IMR-90 (cell line): ENCODE data around the gene PACC1. TPM values are rescaled to one million over a fixed set of nuclear protein-coding genes. Genes with fewer than 3 reads are reported as not detected.

ENCODE experiments used
- ATAC-seq: fragments of 200-7000 bp; cut with Tn5 transposase; 2 replicates; pipeline ENCODE4 v1.9.1; 2020; ENCODE audit warnings: low read depth, mild to moderate bottlenecking, moderate library complexity
- BruUV-seq: library from RNA; stranded (reverse); fragments of 400-500 nt; replicated peaks from 2 replicates; lab custom pipeline; 2021; lab: Mats Ljungman, UMichigan
- CTCF ChIA-PET: fragments of 300-600 bp; formaldehyde crosslinking; extraction: SDS; loops from one replicate; lab custom pipeline; 2021; ENCODE audit warnings: antibody characterized with exemption; lab: Yijun Ruan, JAX
- POLR2A ChIA-PET: fragments of 300-600 bp; sonication (Branson Sonifier 250); formaldehyde crosslinking; loops from one replicate; lab custom pipeline; 2022; ENCODE audit warnings: antibody characterized with exemption; ENCODE audit not compliant: unreplicated experiment; lab: Charles Lee
- DNase-seq: peaks from one replicate; pipeline ENCODE4 v3.0.0; 2013
- H2AFZ ChIP-seq: replicated peaks from 2 replicates; pipeline ENCODE3; 2013; ENCODE audit warnings: low read length, mild to moderate bottlenecking; ENCODE audit not compliant: poor library complexity
- H2AK5ac ChIP-seq: 2 replicates; pipeline ENCODE4 v1.6.1; 2013; ENCODE audit warnings: low read depth, low read length, inconsistent platforms
- H2AK9ac ChIP-seq: replicated peaks from 2 replicates; pipeline ENCODE3; 2013; ENCODE audit warnings: mild to moderate bottlenecking, low read depth, low read length, moderate library complexity; ENCODE audit not compliant: poor library complexity
- H2BK120ac ChIP-seq: 2 replicates; pipeline ENCODE4 v1.6.1; 2013; ENCODE audit warnings: low read depth, low read length, inconsistent platforms
- H2BK15ac ChIP-seq: 3 replicates; pipeline ENCODE4 v1.6.1; 2013; ENCODE audit warnings: low read depth, low read length, inconsistent platforms
- H2BK20ac ChIP-seq: 2 replicates; pipeline ENCODE4 v1.6.1; 2013; ENCODE audit warnings: low read depth, mild to moderate bottlenecking, inconsistent platforms, low read length, moderate library complexity
- H2BK5ac ChIP-seq: 2 replicates; pipeline ENCODE4 v1.6.1; 2013; ENCODE audit warnings: mild to moderate bottlenecking, low read depth, low read length, inconsistent platforms; ENCODE audit not compliant: poor library complexity, severe bottlenecking
- H3K14ac ChIP-seq: replicated peaks from 2 replicates; pipeline ENCODE4 v1.6.1; 2013; ENCODE audit warnings: low read depth, low read length, inconsistent platforms
- H3K18ac ChIP-seq: 2 replicates; pipeline ENCODE4 v1.6.1; 2013; ENCODE audit warnings: low read depth, low read length, control low read depth
- H3K23ac ChIP-seq: 2 replicates; pipeline ENCODE4 v1.6.1; 2013; ENCODE audit warnings: low read depth, low read length, inconsistent platforms
- H3K27ac ChIP-seq: 2 replicates; pipeline ENCODE4 v1.5.1; 2013; ENCODE audit warnings: mild to moderate bottlenecking, control low read depth, low read length; ENCODE audit not compliant: insufficient read depth
- H3K27me3 ChIP-seq: 2 replicates; pipeline ENCODE4 v1.6.1; 2013; ENCODE audit warnings: low read length; ENCODE audit not compliant: control insufficient read depth, insufficient read depth
- H3K36me3 ChIP-seq: 2 replicates; pipeline ENCODE4 v1.6.1; 2013; ENCODE audit warnings: low read length, mixed read lengths; ENCODE audit not compliant: control insufficient read depth, insufficient read depth
- H3K4ac ChIP-seq: 2 replicates; pipeline ENCODE4 v1.6.1; 2013; ENCODE audit warnings: low read depth, low read length, inconsistent platforms
- H3K4me1 ChIP-seq: 2 replicates; pipeline ENCODE4 v1.6.1; 2013; ENCODE audit warnings: low read length, mixed read lengths; ENCODE audit not compliant: control insufficient read depth, insufficient read depth
- H3K4me2 ChIP-seq: 2 replicates; pipeline ENCODE4 v1.6.1; 2013; ENCODE audit warnings: low read depth, mild to moderate bottlenecking, control low read depth, low read length, moderate library complexity
- H3K4me3 ChIP-seq: 2 replicates; pipeline ENCODE4 v1.5.1; 2013; ENCODE audit warnings: low read depth, mild to moderate bottlenecking, control low read depth, low read length, moderate library complexity; ENCODE audit not compliant: insufficient read depth
- H3K56ac ChIP-seq: 2 replicates; pipeline ENCODE4 v1.6.1; 2013; ENCODE audit warnings: low read length, inconsistent platforms; ENCODE audit not compliant: insufficient read depth; ENCODE audit errors: extremely low read depth
- H3K79me1 ChIP-seq, 2 experiments: 2 replicates each; pipeline ENCODE4 v1.6.1; 2013; ENCODE audit warnings: low read length in 2 of 2, inconsistent platforms in 1 of 2, low read depth in 1 of 2
- H3K9ac ChIP-seq: 2 replicates; pipeline ENCODE4 v1.6.1; 2013; ENCODE audit warnings: low read depth, low read length, control low read depth
- H3K9me1 ChIP-seq: 2 replicates; pipeline ENCODE4 v1.6.1; 2013; ENCODE audit warnings: low read length, inconsistent platforms; ENCODE audit not compliant: insufficient read depth
- H3K9me3 ChIP-seq: 2 replicates; pipeline ENCODE4 v1.6.1; 2013; ENCODE audit warnings: low read length; ENCODE audit not compliant: control insufficient read depth, insufficient read depth
- H4K20me1 ChIP-seq: 2 replicates; pipeline ENCODE4 v1.6.1; 2013; ENCODE audit warnings: low read length, inconsistent platforms; ENCODE audit not compliant: insufficient read depth
- H4K5ac ChIP-seq: 2 replicates; pipeline ENCODE4 v1.6.1; 2013; ENCODE audit warnings: mild to moderate bottlenecking, low read depth, low read length, control low read depth
- H4K8ac ChIP-seq, 2 experiments: 2 replicates each; pipeline ENCODE4 v1.6.1; 2013; ENCODE audit warnings: low read depth in 2 of 2, low read length in 2 of 2, control low read depth in 1 of 2, inconsistent platforms in 1 of 2
- H4K91ac ChIP-seq: 2 replicates; pipeline ENCODE4 v1.6.1; 2013; ENCODE audit warnings: low read depth, low read length, inconsistent platforms; ENCODE audit not compliant: insufficient read depth
- MAZ ChIP-seq: IDR thresholded peaks from 2 replicates; pipeline ENCODE4 v1.6.1; 2012; ENCODE audit warnings: low read depth, mild to moderate bottlenecking, low read length, improper control_type of control experiment, moderate library complexity, borderline replicate concordance
- NFE2L2 ChIP-seq: fragments of 150-350 bp; IDR thresholded peaks from 2 replicates; pipeline ENCODE4 v1.6.1; 2016; ENCODE audit warnings: low read depth, mild to moderate bottlenecking, low read length
- RAD21 ChIP-seq: IDR thresholded peaks from 2 replicates; pipeline ENCODE4 v1.6.1; 2012; ENCODE audit warnings: low read length, improper control_type of control experiment
- WGBS, 2 experiments: methylation state at CpG; one replicate each; pipeline versions ENCODE4 v1.1.5 to v1.1.7; 2013; ENCODE audit warnings: missing lambda C conversion rate in 2 of 2; ENCODE audit not compliant: insufficient read length in 1 of 2; ENCODE audit errors: extremely low coverage in 2 of 2; 5-methylcytosine and 5-hydroxymethylcytosine counted together
- dilution Hi-C: fragments of 300-500 bp; cut with HindIII; formaldehyde crosslinking; loops from one replicate; pipeline ENCODE4 v1.14.3; 2018; ENCODE audit warnings: low sequenced_read_pairs; ENCODE audit not compliant: unreplicated experiment
- in situ Hi-C: fragments of 300-500 bp; cut with MboI; formaldehyde crosslinking; loops from 3 replicates; pipeline ENCODE4 v1.14.3; 2019; ENCODE audit warnings: low sequenced_read_pairs, inconsistent platforms, mixed read lengths
- intact Hi-C: fragments of 100-400 bp; cut with micrococcal nuclease; formaldehyde crosslinking; loops from 2 replicates; pipeline ENCODE4 v1.10.0; 2022
- polyA plus RNA-seq, 3 experiments: library from polyadenylated mRNA; depleted of rRNA; stranded (reverse); fragments of >200 nt; gene quantifications; 2 replicates each; pipeline ENCODE4 v1.2.3, GENCODE V29; 2012; ENCODE audit warnings: low replicate concordance in 1 of 3
- total RNA-seq: library from RNA; depleted of rRNA; stranded (reverse); fragments of >200 nt; gene quantifications from 2 replicates; pipeline ENCODE4 v1.2.3, GENCODE V29; 2012

PACC1 gene
- total and polyA plus RNA-seq, 2 of the 4 experiments (the other 2 are of a cell fraction) = 8.6 to 13.4 TPM

- Histone ChIP-seq H3K56ac (no peak overlapping the region), H3K9me3 (no peaks in the 10 kb centered on the region; the same call in 1 of the 2 replicates), H3K27me3 (no peaks in the 10 kb centered on the region), H2BK120ac (no peak overlapping the region), H2AK9ac (no peak overlapping the region), H3K4ac (no peak overlapping the region), H3K18ac (no peak overlapping the region), H3K27ac (no peak overlapping the region), H2BK15ac (no peak overlapping the region), H3K79me1 (0 out of 4 replicates have a peak, but pooled peaks cover 0 to 5% of the 10 kb centered on the region in 2 experiments), H3K4me1 (peaks cover 2% of the 10 kb centered on the region; the same call in 1 of the 2 replicates), H3K36me3 (no peaks in the 10 kb centered on the region), H3K9me1 (no peaks in the 10 kb centered on the region), H2BK5ac (no peak overlapping the region), H3K4me3 (no peak overlapping the region), H3K14ac (no peak overlapping the region), H3K9ac (no peak overlapping the region), H4K8ac (no peak overlapping the region), H3K23ac (no peak overlapping the region), H2AK5ac (no peak overlapping the region), H2AFZ (no peak overlapping the region), H3K4me2 (no peak overlapping the region), H4K5ac (no peak overlapping the region), H2BK20ac (no peak overlapping the region), H4K91ac (no peak overlapping the region), H4K20me1 (no peaks in the 10 kb centered on the region)
- no CpG with 5 or more reads among the region's 1 CpG for WGBS, 2 experiments
- in situ Hi-C loops (no loop called here), intact Hi-C loops (no loop called here), dilution Hi-C loops (no loop called here)
- ChIA-PET CTCF (no interaction called here), POLR2A (no interaction called here)
- ATAC-seq (no peak), DNase-seq (no peak)
- TF ChIP-seq MAZ (no peak), RAD21 (no peak), NFE2L2 (no peak)
- BruUV-seq = no TSS peak
These were observed 17.5 kb downstream of the PACC1 start for GRCh38 chr1:212397171-212397570.
